HG02763 (cell line): ENCODE data around the gene DNAJC16.
"Not testable (repeated sequence)": the region's sequence is repeated elsewhere in the genome, so short reads cannot be mapped to it uniquely, and the experiment has no call there.

Experiments used
- ATAC-seq: cut with Tn5 transposase; IDR thresholded peaks from one replicate; pipeline ENCODE4 v1.9.1; 2021; ENCODE audit warnings: mild to moderate bottlenecking, moderate library complexity; ENCODE audit not compliant: unreplicated experiment

Gene DNAJC16

GRCh38 chr1:15526490-15527339 is at the start of gene DNAJC16:
DNAJC16 (plus strand) TSS chr1:15526848; CDS start chr1:15529106, 2,258 bp downstream.
- ATAC-seq = peak; percentile 56

GRCh38 chr1:15476927-15477326 is 49.7 kb upstream of the DNAJC16 start:
- ATAC-seq = no peak

DNA sequence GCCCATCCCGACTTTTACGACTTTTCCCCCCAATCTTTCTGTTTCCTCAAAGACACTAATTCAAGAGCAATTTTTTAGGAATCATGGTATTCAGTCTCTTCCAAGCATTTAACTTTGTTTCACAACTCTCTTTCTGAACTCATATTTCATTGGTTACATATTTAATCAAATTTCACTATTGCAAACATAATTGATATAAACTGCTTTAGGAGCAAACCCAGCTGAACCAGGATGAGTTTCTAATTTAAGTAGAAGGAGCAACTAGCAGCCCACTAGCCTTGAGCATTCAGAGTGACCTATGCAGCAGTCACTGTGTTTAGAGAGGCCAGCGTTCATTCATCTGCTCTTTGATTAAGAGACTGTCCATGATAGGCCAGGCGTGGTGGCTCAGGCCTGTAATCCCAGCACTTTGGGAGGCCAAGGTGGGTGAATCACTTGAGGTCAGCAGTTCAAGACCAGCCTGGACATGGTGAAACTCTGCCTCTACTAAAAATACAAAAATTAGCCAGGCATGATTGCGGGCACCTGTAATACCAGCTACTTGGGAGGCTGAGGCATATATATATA is 48.9 kb upstream of the DNAJC16 start:
- no peak for ATAC-seq

DNA sequence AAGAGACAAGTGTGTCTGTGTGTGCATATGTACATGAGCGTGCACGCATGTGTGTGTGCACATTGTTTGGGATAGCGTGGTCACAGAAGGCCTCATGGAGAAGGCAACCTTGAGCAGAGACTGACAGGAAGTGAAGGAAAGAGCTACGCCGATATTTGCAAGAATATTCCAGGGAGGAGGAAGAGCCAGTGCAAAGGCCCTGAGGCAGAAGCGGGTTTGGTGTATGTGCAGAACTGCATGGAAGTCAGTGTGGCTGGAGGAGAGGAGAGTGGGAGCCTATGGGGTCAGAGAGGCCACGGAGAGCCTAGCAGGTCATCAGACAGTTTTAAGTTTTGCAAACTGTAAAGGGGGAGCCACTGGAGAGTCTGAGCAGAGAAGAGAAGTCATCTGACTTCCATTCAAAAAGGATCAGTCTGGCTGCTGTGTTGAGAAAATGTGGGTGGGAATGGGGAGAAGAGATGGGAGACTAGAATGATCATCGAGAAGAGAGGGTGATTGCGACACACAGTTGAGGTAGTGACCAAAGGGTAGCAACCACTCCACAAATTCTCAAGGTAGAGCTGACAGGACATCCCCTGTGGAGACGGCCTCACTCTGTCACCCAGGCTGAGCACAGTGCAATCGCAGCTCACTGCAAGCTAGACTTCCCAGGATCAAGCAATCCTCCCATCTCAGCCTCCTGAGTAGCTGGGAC is 46.8 kb upstream of the DNAJC16 start:
- no peak for ATAC-seq

DNA sequence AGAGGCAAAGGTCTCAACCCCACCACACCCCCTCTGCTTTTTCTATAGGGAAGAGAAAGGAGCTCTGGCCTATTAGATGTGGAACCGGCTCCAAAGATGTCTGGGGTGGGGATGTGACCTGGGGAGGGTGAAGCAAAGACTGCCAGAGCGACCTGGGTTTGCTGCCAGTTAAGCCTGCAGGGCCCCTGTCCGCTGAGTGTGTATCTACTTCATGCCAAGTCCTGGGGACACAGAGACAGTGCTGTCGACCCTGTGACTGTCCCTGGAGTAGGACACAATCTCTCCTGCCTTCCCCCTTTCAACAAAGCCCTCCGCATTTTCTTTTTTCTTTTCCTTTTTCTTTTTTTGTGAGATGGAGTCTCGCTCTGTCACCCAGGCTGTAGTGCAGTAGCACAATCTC is 44.2 kb upstream of the DNAJC16 start:
- ATAC-seq = not testable (repeated sequence)

DNA sequence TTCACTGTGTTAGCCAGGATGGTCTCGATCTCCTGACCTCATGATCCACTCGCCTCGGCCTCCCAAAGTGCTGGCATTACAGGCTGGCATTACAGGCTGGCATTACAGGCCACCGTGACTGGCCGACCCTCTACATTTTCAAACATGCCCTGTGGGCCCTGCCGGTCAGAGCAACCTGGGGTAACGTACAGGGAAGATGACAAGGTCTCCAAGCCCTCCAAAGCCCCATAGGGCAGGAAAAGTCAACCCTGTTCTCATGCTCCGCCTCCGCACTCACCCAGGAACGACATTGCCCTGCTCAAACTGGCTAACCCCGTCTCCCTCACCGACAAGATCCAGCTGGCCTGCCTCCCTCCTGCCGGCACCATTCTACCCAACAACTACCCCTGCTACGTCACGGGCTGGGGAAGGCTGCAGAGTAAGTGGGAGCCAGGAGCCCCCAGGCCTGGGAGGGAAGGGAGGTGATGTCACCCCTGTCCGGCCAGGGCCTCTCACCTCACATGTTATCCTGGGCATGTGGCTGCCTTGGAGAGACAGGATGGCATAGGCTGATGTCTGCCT is 43.6 kb upstream of the DNAJC16 start:
- ATAC-seq = not testable (repeated sequence)

DNA sequence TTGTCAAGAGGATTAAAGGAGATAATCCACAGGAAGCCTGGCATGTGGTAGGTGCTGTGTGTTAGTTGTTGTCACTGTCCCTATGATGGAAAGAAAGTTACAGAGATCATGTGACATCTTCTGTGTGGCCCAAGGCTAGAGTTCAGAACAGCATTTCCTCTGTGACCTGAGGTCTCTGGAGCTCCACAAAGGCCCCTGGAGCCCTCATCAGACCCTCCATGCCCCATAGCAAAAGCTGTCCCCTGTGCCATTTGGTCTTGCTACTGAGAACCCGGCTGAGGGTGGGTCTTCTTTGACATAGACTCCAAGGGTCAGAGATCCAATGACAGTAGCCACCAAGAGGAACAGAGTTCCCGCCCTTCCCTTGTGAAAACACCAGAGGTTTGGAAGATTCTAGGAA is 42.7 kb upstream of the DNAJC16 start:
- ATAC-seq = no peak

DNA sequence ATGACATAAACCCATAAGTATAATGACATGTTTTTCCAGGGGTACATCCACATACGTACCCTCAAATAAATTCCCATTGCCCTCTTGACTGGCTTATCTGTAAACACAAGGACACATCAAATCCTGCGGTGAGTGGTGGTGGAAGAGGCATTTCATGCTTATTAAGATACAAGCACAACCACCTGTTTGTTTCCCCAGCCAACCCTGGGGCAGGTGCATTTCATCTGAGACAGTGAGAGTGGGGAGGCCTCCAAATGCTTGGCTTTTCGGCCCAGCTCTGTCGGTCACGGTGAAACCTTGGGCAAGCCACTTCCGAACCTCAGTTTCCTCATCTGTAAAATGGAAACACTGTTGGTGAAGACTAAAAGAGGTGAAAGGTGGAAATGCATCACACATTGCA is 42.2 kb upstream of the DNAJC16 start:
- not testable (repeated sequence) for ATAC-seq

GRCh38 chr1:15485636-15486035 is 41.0 kb upstream of the DNAJC16 start:
- no peak for ATAC-seq

- not testable (repeated sequence) for ATAC-seq
These were observed 39.6 kb upstream of the DNAJC16 start for GRCh38 chr1:15486844-15487610.

DNA sequence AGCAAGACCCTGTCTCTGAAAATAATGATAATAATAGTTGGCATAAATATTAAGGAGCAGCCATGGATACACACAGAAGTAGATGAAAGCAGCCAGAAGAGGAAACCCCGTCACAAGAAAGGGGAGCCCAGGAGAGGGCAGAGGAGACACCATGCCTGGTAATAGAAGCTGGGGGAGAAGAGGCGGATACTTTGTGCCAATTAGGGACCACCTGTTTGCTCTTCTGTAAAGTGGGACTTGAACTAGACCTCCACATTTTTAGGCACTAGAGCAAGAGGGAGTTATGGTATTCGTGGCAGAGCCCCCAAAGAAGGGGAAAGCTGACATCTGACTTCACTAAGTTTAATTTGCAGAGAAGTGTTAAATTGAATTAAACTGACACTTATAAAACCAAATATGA is 38.3 kb upstream of the DNAJC16 start:
- no peak for ATAC-seq

GRCh38 chr1:15489052-15489736 is 37.5 kb upstream of the DNAJC16 start:
- ATAC-seq = no peak

- not testable (repeated sequence) for ATAC-seq
These were observed 35.6 kb upstream of the DNAJC16 start for GRCh38 chr1:15491010-15491409.

DNA sequence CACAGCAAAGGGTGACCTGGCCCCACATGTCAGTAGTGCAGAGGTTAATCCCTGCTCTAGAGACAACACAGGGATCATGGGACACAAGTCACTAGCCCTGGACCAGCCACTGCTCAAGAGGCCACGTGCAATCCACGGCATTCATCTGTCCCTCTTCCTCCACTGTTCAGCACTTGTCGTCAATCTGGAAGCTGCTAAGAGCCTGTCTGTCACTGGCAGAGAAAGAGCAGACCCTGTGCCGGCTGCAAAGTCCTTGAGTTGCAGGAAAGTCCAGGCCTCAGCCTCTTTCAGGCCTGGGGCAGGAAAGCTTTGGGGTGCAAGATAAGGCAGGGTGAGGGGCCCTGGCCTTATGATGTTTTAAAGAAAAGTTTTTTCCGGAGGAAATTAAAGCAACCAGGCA is 34.1 kb upstream of the DNAJC16 start:
- no peak for ATAC-seq

DNA sequence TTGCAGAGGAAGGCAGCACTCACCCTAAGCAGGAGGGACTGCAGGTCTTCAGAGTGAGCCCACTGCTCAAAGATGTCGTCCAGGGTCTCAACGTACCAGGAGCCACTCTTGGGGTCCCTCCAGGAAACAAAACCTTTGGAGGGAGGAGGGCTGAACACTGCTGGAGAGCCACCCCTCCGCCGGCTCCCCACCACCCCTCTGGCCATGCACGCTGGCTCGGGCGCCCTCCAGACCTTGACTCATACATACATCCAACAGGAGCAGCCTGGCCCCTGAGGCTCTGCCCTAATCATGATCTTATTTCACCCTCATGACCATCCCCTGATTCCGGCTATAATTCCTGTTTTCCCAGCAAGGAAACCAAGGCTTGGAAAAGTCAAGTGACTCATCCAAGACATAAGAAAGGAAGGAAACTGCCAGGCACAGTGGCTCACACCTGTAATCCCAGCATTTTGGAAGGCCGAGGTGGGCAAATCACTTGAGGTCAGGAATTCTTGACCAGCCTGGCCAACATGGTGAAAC is 32.7 kb upstream of the DNAJC16 start:
- ATAC-seq = no peak

DNA sequence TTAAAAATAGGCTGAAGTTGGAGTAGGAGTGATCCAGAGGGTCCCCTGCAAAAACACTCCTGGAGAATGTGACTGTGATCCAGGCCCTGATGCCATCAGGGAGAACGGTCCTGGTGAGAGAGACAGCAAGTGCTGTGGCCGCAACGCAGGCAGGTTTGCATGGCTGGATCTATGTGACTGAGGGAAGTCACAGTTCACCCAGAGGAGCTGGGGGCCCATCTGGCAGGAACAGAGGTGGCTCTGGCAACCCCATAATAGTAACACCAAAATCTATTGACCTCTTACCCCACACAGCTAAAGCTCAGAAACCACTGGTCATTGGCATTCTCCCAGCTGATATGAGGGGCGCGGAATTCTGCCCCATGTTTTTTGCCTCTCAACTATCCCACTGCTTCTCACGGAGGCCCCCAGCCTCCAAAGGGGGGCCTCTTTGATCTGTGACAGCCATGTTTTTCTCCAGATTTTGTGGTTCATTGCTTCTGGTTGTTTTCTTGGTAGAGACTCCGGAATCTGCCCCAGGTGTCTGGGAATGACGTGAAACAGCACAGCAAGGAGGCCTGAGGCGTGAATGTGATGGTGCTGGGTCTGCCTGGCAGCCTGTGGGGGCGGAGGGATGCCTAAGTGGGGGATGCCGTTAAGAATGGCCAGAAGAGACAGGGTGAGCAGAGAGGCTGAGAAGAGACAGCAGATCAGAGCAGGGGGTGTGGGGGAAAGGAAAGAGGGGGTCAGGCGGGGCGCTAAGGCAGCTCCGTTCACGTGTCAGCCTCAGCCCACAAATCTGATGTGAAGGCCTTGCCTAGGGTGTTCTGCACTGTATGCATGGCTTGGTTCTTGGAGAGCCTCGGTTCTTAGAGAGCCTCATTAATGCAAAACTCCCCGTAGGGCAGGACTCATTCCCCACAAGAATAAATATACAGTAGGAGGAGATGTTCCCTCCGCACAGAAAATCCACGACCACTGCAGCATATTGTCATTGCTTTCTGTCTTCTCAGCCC is 26.2 kb upstream of the DNAJC16 start:
- ATAC-seq = no peak

GRCh38 chr1:15501208-15502032 is 25.2 kb upstream of the DNAJC16 start:
- ATAC-seq = no peak

GRCh38 chr1:15504436-15504835 is 22.2 kb upstream of the DNAJC16 start:
- ATAC-seq = no peak
